Erythroblast (primary cell): ENCODE measurements around the gene SUGT1.

Experiments used
- GATA1 ChIP-seq: IDR thresholded peaks from 2 replicates; pipeline ENCODE4 v1.6.1; 2011; ENCODE audit warnings: low read depth, mild to moderate bottlenecking, control low read depth, low read length, moderate library complexity
- POLR2A ChIP-seq: IDR thresholded peaks from 2 replicates; pipeline ENCODE4 v1.6.1; 2011; ENCODE audit warnings: mild to moderate bottlenecking, low read length

DNA sequence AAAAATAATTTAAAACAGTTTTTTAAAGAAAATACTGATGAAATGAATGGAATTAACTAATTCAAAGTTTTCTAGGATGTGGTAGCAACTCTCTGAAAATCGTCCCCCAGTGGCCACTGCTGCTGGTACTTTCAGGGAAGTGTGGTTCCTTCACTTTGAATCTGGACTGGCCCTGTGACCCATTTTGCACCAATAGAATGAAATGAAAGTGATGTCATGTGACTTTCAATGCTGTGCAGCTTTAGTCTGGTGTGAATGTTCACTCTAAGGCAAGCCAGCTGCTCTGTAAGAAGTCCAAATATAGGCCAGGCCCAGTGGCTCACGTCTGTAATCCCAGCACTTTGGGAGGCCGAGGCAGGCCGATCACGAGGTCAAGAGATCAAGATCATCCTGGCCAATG, 36.8 kb upstream of the SUGT1 start:
- TF ChIP-seq POLR2A: no peak
- no peak for TF ChIP-seq GATA1
